A204.1 (cell line): ENCODE measurements around the gene NNT.
A peak's percentile ranks its signal among the peaks of the same experiment; 100 is the strongest.
"Not testable (repeated sequence)": the region's sequence is repeated elsewhere in the genome, so short reads cannot be mapped to it uniquely, and the experiment has no call there.

Source experiments
- FAIRE-seq: peaks from 2 replicates; lab custom pipeline; 2012; peaks lifted over from hg19 to GRCh38; lab: Jason Lieb, UNC

The NNT gene

GRCh38 chr5:43631182-43631910 lies 28.4 kb downstream of the NNT start:
- peak; percentile 66 for FAIRE-seq

- FAIRE-seq = no peak
These were observed 31.6 kb downstream of the NNT start for GRCh38 chr5:43634621-43635020.

- no peak for FAIRE-seq
These were observed 32.4 kb downstream of the NNT start for GRCh38 chr5:43635374-43635773.

DNA sequence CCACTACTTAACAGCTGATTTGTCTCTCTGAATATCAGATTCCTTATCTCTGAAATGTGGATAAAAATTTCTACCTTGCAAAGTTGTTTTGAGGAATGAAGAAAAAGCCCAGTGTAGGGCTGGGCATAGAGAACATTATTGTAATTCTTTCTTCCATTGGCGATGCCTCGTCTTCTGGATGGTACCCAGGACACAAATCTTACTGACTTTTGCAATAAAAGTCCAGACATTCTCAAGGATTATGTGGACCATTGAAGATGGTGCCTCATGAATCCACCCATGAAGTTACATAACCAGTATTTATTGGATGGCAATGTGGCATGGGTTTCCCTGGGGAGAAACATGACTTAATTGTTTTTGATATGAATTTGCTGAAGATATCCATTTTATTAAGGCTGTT lies 33.1 kb downstream of the NNT start:
- FAIRE-seq = no peak

- no peak for FAIRE-seq
These were observed 34.4 kb downstream of the NNT start for GRCh38 chr5:43637416-43637815.

DNA sequence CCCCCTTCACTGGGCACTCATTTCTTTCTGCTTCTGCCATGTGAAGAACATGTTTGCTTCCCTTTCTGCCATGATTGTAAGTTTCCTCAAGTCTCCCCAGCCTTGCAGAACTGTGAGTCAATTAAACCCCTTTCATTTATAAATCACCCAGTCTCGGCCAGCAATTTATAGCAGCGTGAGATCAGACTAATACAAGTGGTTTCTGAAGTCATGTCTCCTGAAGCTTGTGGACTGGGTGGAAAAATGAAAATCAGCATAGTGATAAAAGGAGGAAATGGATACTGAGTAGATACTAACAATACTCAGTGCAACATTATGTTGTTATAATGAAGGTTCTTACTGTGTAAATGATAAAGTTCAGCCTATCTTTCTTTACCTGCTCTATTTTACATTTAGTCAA lies 35.1 kb downstream of the NNT start:
- FAIRE-seq = no peak

- FAIRE-seq = no peak
These were observed 35.6 kb downstream of the NNT start for GRCh38 chr5:43638546-43638945.

GRCh38 chr5:43639566-43639965 lies 36.6 kb downstream of the NNT start:
- FAIRE-seq = no peak

GRCh38 chr5:43642428-43642827 lies 39.4 kb downstream of the NNT start:
- FAIRE-seq = no peak

- no peak for FAIRE-seq
These were observed 40.3 kb downstream of the NNT start for GRCh38 chr5:43643327-43643726.

GRCh38 chr5:43643750-43644149 lies 40.8 kb downstream of the NNT start:
- FAIRE-seq = no peak

GRCh38 chr5:43646992-43647391 lies 44.0 kb downstream of the NNT start:
- no peak for FAIRE-seq

GRCh38 chr5:43647789-43648188 lies 44.8 kb downstream of the NNT start:
- FAIRE-seq = no peak

DNA sequence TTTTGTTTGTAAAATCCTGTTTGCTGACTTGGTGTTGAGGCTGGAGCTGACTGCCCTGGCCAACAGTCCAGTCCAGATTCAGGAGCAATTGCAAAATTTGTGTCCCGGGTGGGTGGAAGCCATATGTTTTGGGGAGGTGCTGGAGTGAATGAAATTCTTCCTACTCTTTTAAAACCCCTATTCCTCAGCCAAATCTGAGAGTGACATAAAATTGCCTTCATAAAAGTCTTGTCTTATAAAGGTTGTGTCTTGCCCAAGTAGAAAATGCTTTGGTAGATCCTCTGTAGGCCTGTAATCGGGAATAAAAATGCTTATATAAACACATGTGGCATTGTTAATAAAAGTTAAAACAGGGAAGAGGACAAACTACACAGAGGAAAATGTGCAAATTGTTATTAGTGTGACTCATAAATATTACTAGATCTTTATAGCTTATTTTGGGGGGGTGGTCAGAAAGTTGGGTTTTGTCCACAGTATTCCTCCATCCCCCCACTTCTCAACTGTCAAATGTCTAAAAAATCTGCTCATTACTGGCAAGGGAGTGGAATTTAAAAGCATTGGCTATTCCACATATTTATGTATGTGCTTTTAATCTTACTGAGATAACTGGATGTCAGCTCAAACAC lies 45.6 kb downstream of the NNT start:
- FAIRE-seq = no peak

GRCh38 chr5:43649256-43649655 lies 46.3 kb downstream of the NNT start:
- no peak for FAIRE-seq

- no peak for FAIRE-seq
These were observed 49.7 kb downstream of the NNT start for GRCh38 chr5:43652537-43653302.

- FAIRE-seq = no peak
These were observed 55.5 kb downstream of the NNT start for GRCh38 chr5:43658509-43658908.

DNA sequence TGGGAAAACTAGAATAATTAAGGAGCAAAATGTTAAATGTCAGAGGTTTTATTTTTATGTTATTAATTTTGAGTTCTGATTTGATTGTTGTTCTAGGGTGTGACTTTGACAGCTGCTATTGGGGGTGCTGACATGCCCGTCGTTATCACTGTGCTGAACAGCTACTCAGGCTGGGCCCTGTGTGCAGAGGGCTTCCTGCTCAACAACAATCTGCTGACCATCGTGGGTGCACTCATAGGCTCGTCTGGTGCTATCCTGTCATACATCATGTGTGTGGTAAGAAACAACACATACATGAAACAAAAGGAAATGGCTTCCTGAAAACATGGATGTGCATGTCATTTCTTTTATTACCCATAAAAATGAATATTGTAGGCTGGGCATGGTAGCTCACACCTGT lies 56.1 kb downstream of the NNT start:
- FAIRE-seq = no peak

DNA sequence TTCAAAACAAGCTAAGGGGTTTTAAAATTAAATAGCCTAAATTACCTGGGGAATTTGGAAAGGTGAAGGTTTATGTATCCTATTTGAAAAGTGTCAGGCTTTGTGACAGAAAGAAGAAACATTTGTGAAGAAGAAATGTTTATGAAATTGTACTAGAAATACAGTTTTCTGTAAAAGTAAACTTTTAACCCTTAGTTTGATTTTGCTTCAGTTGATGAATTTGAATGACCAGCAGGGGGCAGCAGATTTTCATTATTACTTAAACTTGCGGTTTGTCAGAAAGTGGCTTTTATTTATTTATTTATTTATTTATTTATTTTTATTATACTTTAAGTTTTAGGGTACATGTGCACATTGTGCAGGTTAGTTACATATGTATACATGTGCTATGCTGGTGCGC lies 58.1 kb downstream of the NNT start:
- FAIRE-seq = peak; percentile 94

- no peak for FAIRE-seq
These were observed 60.9 kb downstream of the NNT start for GRCh38 chr5:43663916-43664315.

DNA sequence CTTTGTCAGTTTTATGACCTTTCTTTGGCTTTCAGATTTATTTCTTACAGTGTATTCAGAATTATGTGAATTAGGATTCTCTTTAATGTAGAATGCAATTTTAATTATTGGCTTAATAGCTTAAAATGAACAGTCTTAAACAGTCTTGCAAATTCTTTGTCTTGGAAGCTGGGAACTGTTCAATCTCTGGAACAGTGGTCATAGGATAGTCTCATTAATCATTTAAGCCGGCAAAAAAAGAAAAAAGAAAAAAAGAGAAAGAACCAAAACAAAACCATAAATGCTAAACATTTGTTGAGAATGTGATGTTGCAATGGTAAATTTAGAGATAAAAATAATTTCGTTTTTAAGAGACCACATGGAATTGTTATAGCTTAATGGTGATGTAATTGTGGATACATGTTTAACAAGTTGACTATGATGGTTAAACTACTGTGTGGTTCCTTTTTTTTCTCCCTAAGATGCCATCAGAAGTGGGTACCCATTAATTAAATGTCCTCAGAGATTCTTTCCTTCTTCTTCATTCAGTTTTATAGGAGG lies 61.6 kb downstream of the NNT start:
- no peak for FAIRE-seq

DNA sequence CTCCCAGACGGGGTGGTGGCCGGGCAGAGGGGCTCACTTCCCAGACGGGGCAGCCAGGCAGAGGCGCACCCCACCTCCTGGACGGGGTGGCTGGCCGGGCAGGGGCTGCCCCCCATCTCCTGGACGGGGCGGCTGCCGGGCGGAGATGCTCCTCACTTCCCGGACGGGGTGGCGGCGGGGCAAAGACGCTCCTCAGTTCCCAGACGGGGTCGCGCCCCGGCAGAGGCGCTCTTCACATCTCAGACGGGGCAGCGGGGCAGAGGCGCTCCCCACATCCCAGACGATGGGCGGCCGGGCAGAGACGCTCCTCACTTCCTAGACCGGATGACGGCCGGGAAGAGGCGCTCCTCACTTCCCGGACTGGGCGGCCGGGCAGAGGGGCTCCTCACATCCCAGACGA lies 62.8 kb downstream of the NNT start:
- not testable (repeated sequence) for FAIRE-seq

DNA sequence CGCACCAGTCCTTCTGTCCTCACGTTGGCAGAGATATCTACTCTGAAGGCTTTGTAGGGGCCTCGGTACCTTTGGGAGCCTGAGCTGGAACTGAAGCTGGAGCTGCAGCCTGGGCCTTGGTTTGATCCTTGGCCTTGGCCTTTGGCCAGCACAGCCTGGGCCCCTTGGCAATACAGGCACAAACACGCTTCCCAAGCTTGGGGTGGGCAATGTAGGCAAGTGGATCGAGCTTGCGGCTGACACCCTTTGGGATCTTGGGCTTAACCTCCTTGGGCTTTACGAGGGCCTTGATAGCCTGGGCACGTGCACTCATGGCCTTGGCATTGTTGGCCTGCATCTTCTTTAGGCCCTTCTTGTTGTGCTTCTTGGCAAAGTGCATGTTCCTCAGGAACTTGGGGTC lies 63.7 kb downstream of the NNT start:
- not testable (repeated sequence) for FAIRE-seq
